ENCODE results near the gene FGD1.

The FGD1 gene

DNA sequence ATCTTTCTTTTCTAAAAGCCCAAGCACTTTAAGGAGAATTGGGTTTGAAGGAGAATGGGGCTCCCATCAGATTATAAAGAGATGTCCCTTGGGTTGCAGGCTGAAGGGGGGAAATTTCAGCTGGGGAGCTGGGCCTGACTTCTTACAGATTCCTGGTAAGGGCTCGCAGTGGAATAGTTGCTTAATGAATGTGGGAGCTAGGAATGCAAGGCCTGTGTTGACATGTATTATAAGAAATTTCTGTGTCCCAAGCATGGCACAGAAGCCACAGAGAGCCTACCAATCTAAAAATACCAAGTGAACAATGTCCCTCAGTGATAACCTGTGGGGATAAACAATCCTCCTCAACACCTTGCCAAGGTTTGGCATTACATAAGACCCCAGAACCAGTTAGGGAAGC lies 98.9 kb downstream of the FGD1 start:
- DNase-seq (ENCODE audit: low spot score), result no peak

Data from hepatic stellate cell (primary cell).